HG03558 (cell line): ENCODE measurements around the gene GRIP2.

Experiments used
- ATAC-seq: cut with Tn5 transposase; IDR thresholded peaks from one replicate; pipeline ENCODE4 v1.9.1; 2021; ENCODE audit warnings: moderate number of reproducible peaks; ENCODE audit not compliant: unreplicated experiment; ENCODE audit errors: extremely low read depth

GRIP2 gene

GRCh38 chr3:14539742-14540491 is at the start of gene GRIP2:
TSS of gene GRIP2 (minus strand) at chr3:14540342. CDS start at chr3:14540308, 34 bp downstream.
- no peak for ATAC-seq

GRCh38 chr3:14588425-14589112 is 48.4 kb upstream of the GRIP2 start:
- no peak for ATAC-seq

GRCh38 chr3:14587740-14588360 is 47.7 kb upstream of the GRIP2 start:
- ATAC-seq = no peak

GRCh38 chr3:14586611-14587010 is 46.5 kb upstream of the GRIP2 start:
- no peak for ATAC-seq

- no peak for ATAC-seq
Observed at GRCh38 chr3:14583548-14584091, 43.5 kb upstream of the GRIP2 start.

GRCh38 chr3:14582045-14582410 is 41.9 kb upstream of the GRIP2 start:
- ATAC-seq = no peak

GRCh38 chr3:14581334-14582044 is 41.3 kb upstream of the GRIP2 start:
- ATAC-seq = no peak

GRCh38 chr3:14577897-14578296 is 37.8 kb upstream of the GRIP2 start:
- no peak for ATAC-seq

GRCh38 chr3:14576163-14576562 is 36.0 kb upstream of the GRIP2 start:
- ATAC-seq = no peak

- ATAC-seq = no peak
Observed at GRCh38 chr3:14574183-14574582, 34.0 kb upstream of the GRIP2 start.

GRCh38 chr3:14573706-14574105 is 33.6 kb upstream of the GRIP2 start:
- ATAC-seq = no peak

- ATAC-seq = no peak
Observed at GRCh38 chr3:14570864-14571263, 30.7 kb upstream of the GRIP2 start.

GRCh38 chr3:14570089-14570488 is 29.9 kb upstream of the GRIP2 start:
- ATAC-seq = no peak

- no peak for ATAC-seq
Observed at GRCh38 chr3:14569474-14570000, 29.4 kb upstream of the GRIP2 start.

GRCh38 chr3:14568269-14568668 is 28.1 kb upstream of the GRIP2 start:
- no peak for ATAC-seq

- no peak for ATAC-seq
Observed at GRCh38 chr3:14566812-14567211, 26.7 kb upstream of the GRIP2 start.

GRCh38 chr3:14565868-14566588 is 25.9 kb upstream of the GRIP2 start:
- ATAC-seq = no peak

GRCh38 chr3:14564741-14565140 is 24.6 kb upstream of the GRIP2 start:
- no peak for ATAC-seq

- ATAC-seq = no peak
Observed at GRCh38 chr3:14563946-14564539, 23.9 kb upstream of the GRIP2 start.
